A549 (cell line): ENCODE data around the gene PALLD.
"Not testable (repeated sequence)": the region's sequence is repeated elsewhere in the genome, so short reads cannot be mapped to it uniquely, and the experiment has no call there.

Experiments used
- BHLHE40 ChIP-seq: IDR thresholded peaks from 2 replicates; pipeline ENCODE4 v1.6.1; 2012; ENCODE audit warnings: low read depth, low read length, inconsistent platforms
- CTCF ChIP-seq: fragments of >200 bp; sonication (Bioruptor Twin); formaldehyde crosslinking; IDR thresholded peaks from 3 replicates; pipeline ENCODE4 v1.5.1; 2016
- EP300 ChIP-seq, 2 experiments: fragments of >200 bp; sonication (Bioruptor Twin); formaldehyde crosslinking; IDR thresholded peaks; 2 replicates in 1 of 2; 3 replicates in 1 of 2; pipeline ENCODE4 v1.6.1; 2016 to 2017
- FOSL2 ChIP-seq, 2 experiments: fragments of 450-650 bp in 1 of 2; fragments of >200 bp in 1 of 2; sonication (Bioruptor Twin) in 1 of 2; formaldehyde crosslinking; IDR thresholded peaks; 2 replicates each; pipeline versions ENCODE4 v1.5.0 to v1.6.1; 2016 to 2020; ENCODE audit warnings: mild to moderate bottlenecking in 1 of 2, moderate library complexity in 1 of 2

- TF ChIP-seq CTCF; FOSL2 (IDR thresholded peaks at IDR 0.05); FOSL2 (CRISPR knock-in tag; IDR thresholded peaks at IDR 0.05); BHLHE40; EP300 (IDR thresholded peaks at IDR 0.05): not testable (repeated sequence)
These were observed 456.0 kb downstream of the PALLD start for GRCh38 chr4:168952821-168953246.
